Raji (cell line): ENCODE measurements around the gene MMS22L.

Experiments used
- POLR2A ChIP-seq: IDR thresholded peaks from 2 replicates; pipeline ENCODE4 v1.6.1; 2011; ENCODE audit warnings: low read depth, low read length, control low read depth; ENCODE audit not compliant: insufficient read depth

Gene MMS22L

DNA sequence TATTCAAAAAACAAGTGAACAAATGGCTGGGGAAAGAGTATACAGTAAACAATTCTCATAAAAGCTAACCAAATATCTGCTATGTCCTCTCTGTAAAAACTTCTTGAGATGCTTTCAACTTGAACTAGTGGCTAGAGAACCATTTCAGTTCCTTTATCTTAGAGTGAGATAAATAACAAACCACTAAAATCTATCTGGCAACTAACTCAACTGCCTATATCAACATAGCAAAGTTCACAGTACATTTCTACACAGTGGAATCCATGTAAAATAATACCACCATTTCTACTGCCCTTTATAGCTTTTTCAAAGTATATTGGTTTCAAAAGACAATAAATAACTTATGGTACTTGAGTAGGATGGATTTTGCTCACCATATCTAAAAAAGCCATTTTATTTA is 95.1 kb downstream of the MMS22L start:
- TF ChIP-seq POLR2A = no peak

GRCh38 chr6:97186416-97186999 is 96.5 kb downstream of the MMS22L start:
- TF ChIP-seq POLR2A = no peak

DNA sequence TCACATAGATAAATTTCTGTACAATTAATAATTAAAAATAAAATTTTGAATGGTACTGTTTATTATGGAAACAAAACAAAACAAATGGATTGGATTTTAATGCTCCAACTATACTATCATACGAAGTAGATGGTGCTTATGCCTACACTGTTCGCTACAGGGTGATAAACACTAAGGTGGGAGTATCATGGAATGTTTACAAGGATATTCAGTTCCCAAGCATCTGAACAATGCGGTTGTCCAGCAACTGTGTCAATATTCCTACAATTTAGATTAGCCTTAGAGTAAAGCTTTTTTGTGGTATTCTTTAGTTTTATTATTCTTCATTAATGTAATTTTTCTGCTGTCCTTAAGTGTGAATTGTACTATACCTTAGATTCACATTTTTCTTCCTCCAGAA is 105.1 kb downstream of the MMS22L start:
- TF ChIP-seq POLR2A = no peak

GRCh38 chr6:97176468-97176867 is 106.5 kb downstream of the MMS22L start:
- no peak for TF ChIP-seq POLR2A

DNA sequence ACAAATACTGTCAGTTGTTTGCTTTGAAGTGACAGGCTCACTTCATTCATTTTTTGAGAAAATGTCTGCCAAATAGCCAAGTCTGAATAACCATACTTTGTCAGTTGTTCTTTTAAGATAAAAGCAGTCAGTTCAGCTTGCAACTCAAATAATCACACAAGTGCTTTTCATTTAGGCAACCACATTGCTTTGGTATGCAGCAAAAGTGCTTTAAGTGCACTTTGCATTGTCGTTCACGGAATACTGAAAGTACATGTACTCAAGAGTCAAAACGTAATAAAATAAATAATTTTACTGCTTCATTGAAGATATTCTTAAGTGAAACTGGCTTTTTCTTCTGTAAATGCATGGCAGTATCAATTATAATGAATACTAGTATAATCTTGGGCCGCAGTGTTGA is 107.2 kb downstream of the MMS22L start:
- TF ChIP-seq POLR2A = no peak

DNA sequence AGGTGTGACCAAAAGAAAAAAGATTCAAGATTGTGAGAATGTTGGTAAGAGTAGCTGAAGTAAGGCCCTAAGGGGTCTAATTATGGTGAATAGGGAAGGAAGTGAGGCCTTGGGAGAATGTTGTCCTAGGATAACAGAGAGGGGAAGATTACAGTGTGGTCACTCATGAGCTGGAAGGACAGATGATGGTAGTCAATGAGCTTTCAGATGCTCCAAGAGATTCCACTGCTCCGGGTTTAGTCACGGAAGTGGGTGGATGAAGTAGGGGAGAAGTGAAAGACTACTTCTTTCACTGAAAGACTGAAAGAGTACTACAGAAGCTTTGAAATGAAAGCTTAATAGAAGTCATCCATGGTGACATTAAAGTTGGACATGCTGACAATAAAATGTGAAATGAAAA is 108.5 kb downstream of the MMS22L start:
- TF ChIP-seq POLR2A = no peak

DNA sequence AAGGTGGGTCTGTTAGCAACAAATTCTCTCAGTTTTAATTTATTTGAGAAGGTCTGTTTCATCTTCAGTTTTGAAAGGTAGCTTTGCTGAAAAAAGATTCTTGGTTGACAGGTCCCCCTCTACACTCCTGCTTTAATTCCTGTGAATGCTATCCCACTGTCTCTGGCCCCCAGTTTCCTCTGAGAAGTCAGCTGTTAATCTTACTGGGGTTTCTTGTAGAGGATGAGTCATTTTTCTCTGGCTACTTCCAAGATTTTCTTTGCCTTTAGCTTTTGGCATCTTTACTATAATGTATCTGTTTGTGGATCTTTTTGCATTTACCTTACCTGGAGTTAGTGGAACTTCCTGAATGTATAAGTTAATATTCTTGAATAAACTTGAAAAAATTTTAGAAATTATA is 122.7 kb downstream of the MMS22L start:
- no peak for TF ChIP-seq POLR2A

- no peak for TF ChIP-seq POLR2A
Measured at GRCh38 chr6:97154015-97154414, 129.0 kb downstream of the MMS22L start.

- TF ChIP-seq POLR2A = no peak
Measured at GRCh38 chr6:97151601-97152000, 131.4 kb downstream of the MMS22L start.

GRCh38 chr6:97150932-97151331 is 132.1 kb downstream of the MMS22L start:
- no peak for TF ChIP-seq POLR2A

GRCh38 chr6:97147421-97147820 is 135.6 kb downstream of the MMS22L start:
- TF ChIP-seq POLR2A = no peak

DNA sequence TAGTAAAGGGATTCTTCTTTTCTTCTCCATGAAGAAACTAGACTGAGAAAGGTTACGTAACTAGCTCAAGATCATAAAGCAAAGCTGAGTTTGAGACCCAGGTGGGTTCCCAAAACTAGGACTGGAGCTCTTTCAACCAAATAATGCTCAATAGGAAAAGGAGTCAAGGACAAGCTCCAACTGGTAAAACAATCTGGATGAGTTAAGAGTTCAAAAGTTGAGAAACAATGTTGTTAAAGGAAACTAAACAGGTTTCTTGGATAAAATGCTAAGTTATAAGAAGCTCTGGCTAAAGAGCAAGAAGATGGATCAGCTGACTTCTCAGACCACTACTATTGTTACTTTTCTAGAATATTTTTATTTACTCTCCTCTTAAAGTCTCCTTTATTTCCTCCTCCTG is 137.3 kb downstream of the MMS22L start:
- no peak for TF ChIP-seq POLR2A

GRCh38 chr6:97141756-97142155 is 141.3 kb downstream of the MMS22L start:
- TF ChIP-seq POLR2A = no peak

- TF ChIP-seq POLR2A = no peak
Measured at GRCh38 chr6:97138581-97138980, 144.4 kb downstream of the MMS22L start.

DNA sequence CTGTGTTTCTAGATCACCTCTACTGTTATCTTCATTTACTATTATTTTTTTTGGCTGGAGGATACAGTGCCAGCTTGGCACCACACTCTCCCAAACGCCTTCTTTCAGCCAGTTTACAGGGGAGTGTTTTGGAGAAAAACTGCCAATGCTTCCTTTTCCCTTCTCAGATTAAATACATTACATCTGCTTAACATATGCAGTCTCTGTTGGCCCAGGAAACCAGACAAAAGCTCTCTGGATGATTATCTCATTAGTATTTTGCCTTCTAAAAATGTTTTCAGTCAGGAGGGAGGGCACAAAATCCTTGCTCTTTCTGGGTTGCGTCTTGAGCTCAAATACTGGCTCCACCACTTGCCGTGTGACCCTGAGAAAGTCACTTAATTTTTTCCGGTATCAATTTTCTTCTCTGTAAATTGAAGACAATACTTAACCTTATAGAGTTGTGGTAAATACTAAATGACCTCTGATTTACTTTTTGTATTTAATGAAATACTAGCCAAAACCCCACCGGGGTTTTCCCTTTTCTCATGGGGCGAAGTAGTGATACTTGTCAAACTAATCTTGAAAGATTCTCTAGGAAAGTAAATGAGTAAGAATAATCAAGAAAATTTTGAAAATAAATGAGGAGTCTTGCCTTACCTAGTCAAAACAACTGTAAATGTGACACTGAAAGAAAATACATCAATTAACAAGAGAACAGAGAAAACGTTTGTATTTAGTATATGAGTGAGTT is 146.2 kb downstream of the MMS22L start:
- no peak for TF ChIP-seq POLR2A

GRCh38 chr6:97133067-97133466 is 149.9 kb downstream of the MMS22L start:
- no peak for TF ChIP-seq POLR2A

GRCh38 chr6:97129106-97129505 is 153.9 kb downstream of the MMS22L start:
- no peak for TF ChIP-seq POLR2A
